Endothelial cell of umbilical vein (primary cell): ENCODE data around the gene RGS12. TPM values are rescaled to one million over a fixed set of nuclear protein-coding genes. Genes with fewer than 3 reads are reported as not detected.
A peak's percentile ranks its signal among the peaks of the same experiment; 100 is the strongest.

Source experiments
- BruUV-seq: library from RNA; stranded (reverse); fragments of 400-500 nt; replicated peaks from 2 replicates; lab custom pipeline; 2021; lab: Mats Ljungman, UMichigan
- CTCF ChIA-PET: fragments of 300-600, 350-600 bp; sonication (Branson Sonifier 250); formaldehyde crosslinking; loops from one replicate; lab custom pipeline; 2021; ENCODE audit warnings: antibody characterized with exemption, inconsistent platforms; lab: Charles Lee
- POLR2A ChIA-PET: fragments of 300-600, 350-600 bp; sonication (Branson Sonifier 250); formaldehyde crosslinking; loops from one replicate; lab custom pipeline; 2021; ENCODE audit warnings: antibody characterized with exemption, inconsistent platforms; lab: Charles Lee
- DNase-seq: peaks from one replicate; pipeline ENCODE4 v3.0.0-alpha.2; 2011; ENCODE audit warnings: low read depth, low spot score
- FAIRE-seq: peaks from 2 replicates; lab custom pipeline; 2011; peaks lifted over from hg19 to GRCh38; lab: Jason Lieb, UNC
- H2AFZ ChIP-seq: 2 replicates; pipeline ENCODE4 v1.6.0; 2012; ENCODE audit warnings: low read depth, low read length, control low read depth, inconsistent platforms
- H3K27ac ChIP-seq: 2 replicates; pipeline ENCODE4 v1.5.1; 2011; ENCODE audit warnings: low read depth, mild to moderate bottlenecking, control low read depth, low read length, moderate library complexity; ENCODE audit not compliant: insufficient read depth
- H3K27me3 ChIP-seq, 2 experiments: 2 replicates each; pipeline versions ENCODE4 v1.6.0 to v1.6.1; 2011; ENCODE audit warnings: low read length in 2 of 2, mixed read lengths in 1 of 2; ENCODE audit not compliant: control insufficient read depth in 2 of 2, insufficient read depth in 2 of 2
- H3K36me3 ChIP-seq, 2 experiments: 2 replicates in 1 of 2; 3 replicates in 1 of 2; pipeline ENCODE4 v1.5.1; 2011; ENCODE audit warnings: low read length in 2 of 2, mild to moderate bottlenecking in 1 of 2, moderate library complexity in 1 of 2; ENCODE audit not compliant: control insufficient read depth in 2 of 2, insufficient read depth in 2 of 2; ENCODE audit errors: extremely low read depth in 1 of 2
- H3K4me1 ChIP-seq: 3 replicates; pipeline ENCODE4 v1.5.1; 2011; ENCODE audit warnings: mild to moderate bottlenecking, low read length; ENCODE audit not compliant: control insufficient read depth, insufficient read depth; ENCODE audit errors: extremely low read depth
- H3K4me2 ChIP-seq: 2 replicates; pipeline ENCODE4 v1.6.1; 2011; ENCODE audit warnings: low read length, control low read depth, mixed read lengths; ENCODE audit not compliant: insufficient read depth
- H3K4me3 ChIP-seq, 3 experiments: fragments of 200-600 bp in 1 of 3; sonication (generic), shearing (Covaris generic) in 1 of 3; replicated peaks in 1 of 3; 2 replicates each; pipeline ENCODE4 v1.5.1; 2011 to 2016; ENCODE audit warnings: control low read depth in 3 of 3, low read length in 3 of 3, mild to moderate bottlenecking in 2 of 3, inconsistent platforms in 1 of 3, low read depth in 1 of 3, moderate library complexity in 1 of 3; ENCODE audit not compliant: insufficient read depth in 1 of 3
- H3K79me2 ChIP-seq: 2 replicates; pipeline ENCODE4 v1.6.0; 2012; ENCODE audit warnings: low read length, inconsistent platforms; ENCODE audit not compliant: control insufficient read depth, insufficient read depth
- H3K9ac ChIP-seq: replicated peaks from 2 replicates; pipeline ENCODE3; 2011; ENCODE audit warnings: low read length, control low read depth; ENCODE audit not compliant: insufficient read depth; ENCODE audit errors: extremely low read depth
- H3K9me1 ChIP-seq: replicated peaks from 3 replicates; pipeline ENCODE4 v1.6.0; 2011; ENCODE audit warnings: mild to moderate bottlenecking, low read length; ENCODE audit not compliant: control insufficient read depth, insufficient read depth; ENCODE audit errors: extremely low read depth
- H3K9me3 ChIP-seq: replicated peaks from 2 replicates; pipeline ENCODE4 v1.5.1; 2012; ENCODE audit warnings: low read length, inconsistent platforms; ENCODE audit not compliant: control insufficient read depth, insufficient read depth
- H4K20me1 ChIP-seq: replicated peaks from 2 replicates; pipeline ENCODE3; 2011; ENCODE audit warnings: mild to moderate bottlenecking, low read length; ENCODE audit not compliant: control insufficient read depth, insufficient read depth; ENCODE audit errors: extremely low read depth
- EZH2 ChIP-seq: IDR thresholded peaks from 2 replicates; pipeline ENCODE4 v1.6.1; 2012; ENCODE audit warnings: borderline replicate concordance, low read depth, mild to moderate bottlenecking, moderate library complexity, low read length, inconsistent platforms; ENCODE audit not compliant: severe bottlenecking
- dilution Hi-C: fragments of 300-500 bp; cut with MboI; formaldehyde crosslinking; loops from one replicate; pipeline ENCODE4 v1.15.0; 2019; ENCODE audit warnings: low sequenced_read_pairs; ENCODE audit not compliant: extremely low pct_ligation_motif_present
- intact Hi-C: fragments of 100-400 bp; cut with micrococcal nuclease; formaldehyde crosslinking; loops from one replicate; pipeline ENCODE4 v1.10.0; 2022
- polyA plus RNA-seq, 4 experiments: library from polyadenylated mRNA; depleted of rRNA in 3 of 4; stranded (reverse) in 3 of 4; unstranded in 1 of 4; fragments of >200 nt; gene quantifications; 2 replicates each; pipeline versions ENCODE4 v1.2.1 to v1.2.3, GENCODE V29; 2011 to 2012; ENCODE audit warnings: missing spikeins in 1 of 4
- total RNA-seq: library from RNA; stranded (reverse); gene quantifications from 2 replicates; pipeline ENCODE4 v1.2.3, GENCODE V29; 2021
- TF ChIP-seq, protein P1 (sequence below), 2 donors: IDR thresholded peaks; 1 replicate in 1 of 2; 2 replicates in 1 of 2; pipeline ENCODE4 v1.5.1; 2011; ENCODE audit warnings: low read length in 2 of 2, mild to moderate bottlenecking in 2 of 2, moderate library complexity in 2 of 2, control low read depth in 1 of 2, inconsistent platforms in 1 of 2, low read depth in 1 of 2; ENCODE audit not compliant: insufficient read depth in 1 of 2; ENCODE audit errors: extremely low read depth in 1 of 2

The RGS12 gene
- total and polyA plus RNA-seq, 2 donors (not counting 3 experiments of a cell fraction or from before 2014, with no cell fraction given) = 65.2 to 75.4 TPM

DNA sequence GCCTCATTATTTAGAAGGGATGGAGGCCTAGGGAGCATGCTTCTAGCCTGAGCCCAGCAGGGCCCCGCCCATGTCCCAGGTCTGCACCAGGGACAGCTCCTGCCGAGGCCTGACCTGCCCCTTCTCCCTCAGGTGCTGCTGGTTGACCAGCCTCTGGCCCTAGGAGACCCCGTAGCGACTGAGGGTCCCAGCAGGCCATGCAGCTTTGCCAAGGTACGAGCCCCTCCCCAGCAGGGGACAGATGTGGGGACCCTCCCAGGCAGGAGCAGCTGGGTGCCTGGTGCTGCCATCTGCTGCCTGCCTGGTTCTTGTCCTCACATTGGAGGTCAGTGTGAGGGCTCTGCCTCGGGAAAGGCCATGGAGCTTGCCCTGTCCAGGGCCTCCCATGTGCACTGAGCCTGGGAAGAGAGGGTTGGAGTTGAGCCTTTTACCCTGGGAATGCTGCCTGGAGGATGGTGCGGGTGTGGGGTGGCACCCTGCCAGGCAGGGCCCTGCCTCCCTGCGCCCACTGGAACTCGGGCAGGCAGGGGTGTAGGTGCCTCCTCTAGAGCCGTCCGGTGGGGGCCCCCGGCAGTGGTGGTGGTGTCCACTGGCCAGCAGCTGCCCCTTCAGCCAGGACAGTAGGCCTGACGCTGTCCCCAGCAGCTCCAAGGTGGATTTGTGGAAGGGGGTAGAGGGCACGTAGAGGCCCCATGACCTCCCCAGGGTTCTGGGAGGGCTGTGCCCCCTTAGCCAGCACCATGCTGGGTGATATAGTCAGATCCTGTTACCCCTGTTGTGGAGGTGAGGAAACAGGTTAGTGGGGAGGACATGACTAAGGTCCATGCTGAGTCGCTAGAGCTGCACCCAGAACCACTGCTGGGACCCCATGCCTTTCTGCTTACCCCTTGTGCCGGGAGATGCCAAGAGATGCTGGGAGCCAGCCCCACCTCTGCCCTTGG is 46.1 kb upstream of the RGS12 start:
- H3K9me1 ChIP-seq = no peaks in the 10 kb centered on the region
- no peak overlapping the region for H3K9ac ChIP-seq
- no peak for TF ChIP-seq EZH2
- TF ChIP-seq, protein P1, sequence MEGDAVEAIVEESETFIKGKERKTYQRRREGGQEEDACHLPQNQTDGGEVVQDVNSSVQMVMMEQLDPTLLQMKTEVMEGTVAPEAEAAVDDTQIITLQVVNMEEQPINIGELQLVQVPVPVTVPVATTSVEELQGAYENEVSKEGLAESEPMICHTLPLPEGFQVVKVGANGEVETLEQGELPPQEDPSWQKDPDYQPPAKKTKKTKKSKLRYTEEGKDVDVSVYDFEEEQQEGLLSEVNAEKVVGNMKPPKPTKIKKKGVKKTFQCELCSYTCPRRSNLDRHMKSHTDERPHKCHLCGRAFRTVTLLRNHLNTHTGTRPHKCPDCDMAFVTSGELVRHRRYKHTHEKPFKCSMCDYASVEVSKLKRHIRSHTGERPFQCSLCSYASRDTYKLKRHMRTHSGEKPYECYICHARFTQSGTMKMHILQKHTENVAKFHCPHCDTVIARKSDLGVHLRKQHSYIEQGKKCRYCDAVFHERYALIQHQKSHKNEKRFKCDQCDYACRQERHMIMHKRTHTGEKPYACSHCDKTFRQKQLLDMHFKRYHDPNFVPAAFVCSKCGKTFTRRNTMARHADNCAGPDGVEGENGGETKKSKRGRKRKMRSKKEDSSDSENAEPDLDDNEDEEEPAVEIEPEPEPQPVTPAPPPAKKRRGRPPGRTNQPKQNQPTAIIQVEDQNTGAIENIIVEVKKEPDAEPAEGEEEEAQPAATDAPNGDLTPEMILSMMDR (IDR thresholded peaks at IDR 0.05; ENCODE audit: extremely low read depth in 1 of 2, insufficient read depth in 1 of 2, low read depth in 1 of 2, low read length in 2 of 2) = peak in 1 of 2 donors; percentile 5
- no peaks in the 10 kb centered on the region for H3K79me2 ChIP-seq
- no peak for DNase-seq
- ChIA-PET CTCF (interaction anchor here (0.6 to 1.1 kb wide), 2 partner anchors 139 to 234 kb away, joined by 3 read pairs; no protein-coding TSS in a partner anchor), POLR2A (no interaction called here)
- H3K4me1 ChIP-seq = no peaks in the 10 kb centered on the region
- FAIRE-seq = no peak
- H2AFZ ChIP-seq = no peak overlapping the region
- BruUV-seq = no TSS peak
- no peaks in the 10 kb centered on the region for H4K20me1 ChIP-seq
- intact Hi-C loops (loop anchor here (10.0 kb wide), 1 partner anchor 178 kb away; no protein-coding TSS in a partner anchor), dilution Hi-C loops (no loop called here)
- no peak overlapping the region for H3K4me2 ChIP-seq
- no peaks in the 10 kb centered on the region for H3K27me3 ChIP-seq
- H3K36me3 ChIP-seq = peaks cover 0 to 1% of the 10 kb centered on the region in 2 experiments
- no peak overlapping the region for H3K4me3 ChIP-seq
- no peak overlapping the region for H3K27ac ChIP-seq
- no peaks in the 10 kb centered on the region for H3K9me3 ChIP-seq
